Vagina (tissue), 2 donors: Measurements from ENCODE around the gene MYOD1.

Experiments
- CTCF ChIP-seq, 3 experiments: fragments of 450-650 bp in 2 of 3; fragments of 200-600 bp in 1 of 3; sonication (generic) in 1 of 3; IDR thresholded peaks; one replicate each; pipeline ENCODE4 v1.5.1; 2017 to 2019; ENCODE audit warnings: antibody characterized with exemption in 3 of 3, mild to moderate bottlenecking in 2 of 3, moderate library complexity in 2 of 3
- POLR2A ChIP-seq, 2 donors: fragments of 450-650 bp; IDR thresholded peaks; one replicate each; pipeline ENCODE4 v1.6.1; 2017; ENCODE audit warnings: antibody characterized with exemption in 2 of 2, mild to moderate bottlenecking in 2 of 2, moderate library complexity in 2 of 2

GRCh38 chr11:17766073-17766359, 46.6 kb downstream of the MYOD1 start:
- TF ChIP-seq POLR2A (IDR thresholded peaks at IDR 0.05) = no peak
- TF ChIP-seq CTCF (IDR thresholded peaks at IDR 0.05) = no peak
